Measurements from ENCODE around the gene CSTF3. TPM values are rescaled to one million over a fixed set of nuclear protein-coding genes. Genes with fewer than 3 reads are reported as not detected.

Gene CSTF3
- total and polyA plus RNA-seq, 2 donors: 15.6 to 44.0 TPM

- no peak overlapping the region for H3K27ac ChIP-seq (ENCODE audit: low read depth)
- no peak for DNase-seq (ENCODE audit: extremely low spot score)
- no peaks in the 10 kb centered on the region for H3K4me1 ChIP-seq (ENCODE audit: insufficient read depth)
- H3K36me3 ChIP-seq (ENCODE audit: insufficient read depth): no peaks in the 10 kb centered on the region
- H3K4me3 ChIP-seq (ENCODE audit: low read depth, low read length): no peak overlapping the region
- WGBS: 48% methylated on average over 1 of the region's 1 CpG
Measured at GRCh38 chr11:33094157-33094556, 67.1 kb downstream of the CSTF3 start.

- Histone ChIP-seq H3K36me3 (ENCODE audit: insufficient read depth) (peaks cover 4% of the 10 kb centered on the region), H3K27ac (ENCODE audit: low read depth) (no peak overlapping the region), H3K4me1 (ENCODE audit: insufficient read depth) (no peaks in the 10 kb centered on the region), H3K4me3 (ENCODE audit: low read depth, low read length) (no peak overlapping the region)
- no peak for DNase-seq (ENCODE audit: extremely low spot score)
Measured at GRCh38 chr11:33089776-33090175, 71.5 kb downstream of the CSTF3 start.

GRCh38 chr11:33086017-33086416 lies 75.3 kb downstream of the CSTF3 start:
- Histone ChIP-seq H3K4me3 (ENCODE audit: low read depth, low read length) (no peak overlapping the region), H3K36me3 (ENCODE audit: insufficient read depth) (peaks cover 4% of the 10 kb centered on the region), H3K4me1 (ENCODE audit: insufficient read depth) (no peaks in the 10 kb centered on the region), H3K27ac (ENCODE audit: low read depth) (no peak overlapping the region)
- 94% methylated on average over 1 of the region's 1 CpG for WGBS
- no peak for DNase-seq (ENCODE audit: extremely low spot score)

- WGBS: 88% methylated on average over 1 of the region's 1 CpG
- H3K4me3 ChIP-seq (ENCODE audit: low read depth, low read length): no peak overlapping the region
- no peak for DNase-seq (ENCODE audit: extremely low spot score)
- no peaks in the 10 kb centered on the region for H3K4me1 ChIP-seq (ENCODE audit: insufficient read depth)
- H3K36me3 ChIP-seq (ENCODE audit: insufficient read depth): peaks cover 4% of the 10 kb centered on the region
- H3K27ac ChIP-seq (ENCODE audit: low read depth): no peak overlapping the region
Measured at GRCh38 chr11:33083918-33084317, 77.4 kb downstream of the CSTF3 start.

GRCh38 chr11:33072465-33072864 lies 88.8 kb downstream of the CSTF3 start:
- no peak for DNase-seq (ENCODE audit: extremely low spot score)
- Histone ChIP-seq H3K4me1 (ENCODE audit: insufficient read depth) (peaks cover 1% of the 10 kb centered on the region), H3K4me3 (ENCODE audit: low read depth, low read length) (no peak overlapping the region), H3K27ac (ENCODE audit: low read depth) (no peak overlapping the region), H3K36me3 (ENCODE audit: insufficient read depth) (no peaks in the 10 kb centered on the region)
- WGBS: 88% methylated on average over 8 of the region's 8 CpGs

- no peaks in the 10 kb centered on the region for H3K36me3 ChIP-seq (ENCODE audit: insufficient read depth)
- H3K4me1 ChIP-seq (ENCODE audit: insufficient read depth): peaks cover 1% of the 10 kb centered on the region
- DNase-seq (ENCODE audit: extremely low spot score): no peak
- 95% methylated on average over 17 of the region's 17 CpGs for WGBS
- no peak overlapping the region for H3K27ac ChIP-seq (ENCODE audit: low read depth)
- H3K4me3 ChIP-seq (ENCODE audit: low read depth, low read length): no peak overlapping the region
Measured at GRCh38 chr11:33068611-33069340, 92.5 kb downstream of the CSTF3 start.

GRCh38 chr11:33067294-33067693 lies 94.0 kb downstream of the CSTF3 start:
- no peak overlapping the region for H3K4me3 ChIP-seq (ENCODE audit: low read depth, low read length)
- no peaks in the 10 kb centered on the region for H3K36me3 ChIP-seq (ENCODE audit: insufficient read depth)
- WGBS: 98% methylated on average over 3 of the region's 3 CpGs

GRCh38 chr11:33065445-33066178 lies 95.7 kb downstream of the CSTF3 start:
- H3K27ac ChIP-seq (ENCODE audit: low read depth): no peak overlapping the region
- DNase-seq (ENCODE audit: extremely low spot score): no peak
- H3K4me1 ChIP-seq (ENCODE audit: insufficient read depth): peaks cover 1% of the 10 kb centered on the region
- H3K4me3 ChIP-seq (ENCODE audit: low read depth, low read length): no peak overlapping the region
- WGBS: 61% methylated on average over 22 of the region's 22 CpGs
- no peaks in the 10 kb centered on the region for H3K36me3 ChIP-seq (ENCODE audit: insufficient read depth)

More at GRCh38 chr11:33067294-33067693, 94.0 kb downstream of the CSTF3 start:
- no peak for DNase-seq (ENCODE audit: extremely low spot score)
- H3K27ac ChIP-seq (ENCODE audit: low read depth): no peak overlapping the region
- H3K4me1 ChIP-seq (ENCODE audit: insufficient read depth): peaks cover 1% of the 10 kb centered on the region

GRCh38 chr11:33064866-33065265 lies 96.4 kb downstream of the CSTF3 start:
- Histone ChIP-seq H3K36me3 (ENCODE audit: insufficient read depth) (no peaks in the 10 kb centered on the region), H3K4me3 (ENCODE audit: low read depth, low read length) (no peak overlapping the region), H3K27ac (ENCODE audit: low read depth) (no peak overlapping the region), H3K4me1 (ENCODE audit: insufficient read depth) (peaks cover 1% of the 10 kb centered on the region)
- 93% methylated on average over 5 of the region's 5 CpGs for WGBS
- DNase-seq (ENCODE audit: extremely low spot score): no peak

GRCh38 chr11:33064033-33064825 lies 97.1 kb downstream of the CSTF3 start:
- no peak overlapping the region for H3K4me3 ChIP-seq (ENCODE audit: low read depth, low read length)
- H3K36me3 ChIP-seq (ENCODE audit: insufficient read depth): no peaks in the 10 kb centered on the region
- no peaks in the 10 kb centered on the region for H3K4me1 ChIP-seq (ENCODE audit: insufficient read depth)
- no peak for DNase-seq (ENCODE audit: extremely low spot score)
- H3K27ac ChIP-seq (ENCODE audit: low read depth): no peak overlapping the region
- WGBS: 44% methylated on average over 11 of the region's 11 CpGs

- H3K4me3 ChIP-seq (ENCODE audit: low read depth, low read length): no peak overlapping the region
- DNase-seq (ENCODE audit: extremely low spot score): no peak
- WGBS: 48% methylated on average over 3 of the region's 3 CpGs
- H3K4me1 ChIP-seq (ENCODE audit: insufficient read depth): no peaks in the 10 kb centered on the region
- no peaks in the 10 kb centered on the region for H3K36me3 ChIP-seq (ENCODE audit: insufficient read depth)
- no peak overlapping the region for H3K27ac ChIP-seq (ENCODE audit: low read depth)
Measured at GRCh38 chr11:33063326-33063881, 97.9 kb downstream of the CSTF3 start.

GRCh38 chr11:33062137-33062536 lies 99.1 kb downstream of the CSTF3 start:
- Histone ChIP-seq H3K36me3 (ENCODE audit: insufficient read depth) (no peaks in the 10 kb centered on the region), H3K4me1 (ENCODE audit: insufficient read depth) (no peaks in the 10 kb centered on the region)

GRCh38 chr11:33060271-33060670 lies 101.0 kb downstream of the CSTF3 start:
- DNase-seq (ENCODE audit: extremely low spot score): no peak
- Histone ChIP-seq H3K27ac (ENCODE audit: low read depth) (no peak overlapping the region), H3K4me3 (ENCODE audit: low read depth, low read length) (no peak overlapping the region), H3K4me1 (ENCODE audit: insufficient read depth) (no peaks in the 10 kb centered on the region), H3K36me3 (ENCODE audit: insufficient read depth) (no peaks in the 10 kb centered on the region)
- 93% methylated on average over 3 of the region's 3 CpGs for WGBS

More at GRCh38 chr11:33062137-33062536, 99.1 kb downstream of the CSTF3 start:
- no peak for DNase-seq (ENCODE audit: extremely low spot score)
- WGBS: 55% methylated on average over 5 of the region's 5 CpGs
- no peak overlapping the region for H3K27ac ChIP-seq (ENCODE audit: low read depth)
- no peak overlapping the region for H3K4me3 ChIP-seq (ENCODE audit: low read depth, low read length)

Measured in urinary bladder (tissue), 4 donors.